Endothelial cell (in vitro differentiated cells): ENCODE data around the gene PODXL. TPM values are rescaled to one million over a fixed set of nuclear protein-coding genes. Genes with fewer than 3 reads are reported as not detected.

ENCODE experiments used
- DNase-seq: peaks from one replicate; pipeline ENCODE4 v3.0.0; 2021; ENCODE audit warnings: low spot score
- H3K27ac Mint-ChIP-seq: one replicate; pipeline ENCODE4 v1.8.0; 2021; ENCODE audit warnings: mixed read lengths, inconsistent platforms; ENCODE audit not compliant: unreplicated experiment
- H3K27me3 Mint-ChIP-seq: one replicate; pipeline ENCODE4 v1.8.0; 2021; ENCODE audit warnings: mild to moderate bottlenecking, moderate library complexity, mixed read lengths, inconsistent platforms; ENCODE audit not compliant: unreplicated experiment
- H3K36me3 Mint-ChIP-seq: one replicate; pipeline ENCODE4 v1.8.0; 2021; ENCODE audit warnings: mild to moderate bottlenecking, low read depth, mixed read lengths, inconsistent platforms; ENCODE audit not compliant: unreplicated experiment
- H3K4me1 Mint-ChIP-seq: one replicate; pipeline ENCODE4 v1.8.0; 2021; ENCODE audit warnings: mild to moderate bottlenecking, mixed read lengths, inconsistent platforms; ENCODE audit not compliant: unreplicated experiment
- H3K4me3 Mint-ChIP-seq: one replicate; pipeline ENCODE4 v1.8.0; 2021; ENCODE audit warnings: mild to moderate bottlenecking, mixed read lengths, inconsistent platforms; ENCODE audit not compliant: unreplicated experiment
- H3K9me3 Mint-ChIP-seq: one replicate; pipeline ENCODE4 v1.8.0; 2021; ENCODE audit warnings: mixed read lengths, inconsistent platforms; ENCODE audit not compliant: unreplicated experiment
- CTCF ChIP-seq: fragments of 200-600 bp; sonication (generic); IDR thresholded peaks from one replicate; pipeline ENCODE4 v1.5.0; 2021; ENCODE audit warnings: antibody characterized with exemption; ENCODE audit not compliant: unreplicated experiment
- total RNA-seq: library from RNA; stranded (reverse); fragmentation: NEBNext Ultra II Directional; extraction: Animal tissue kit (Norgen Biotek cat#: 25700); gene quantifications from one replicate; pipeline ENCODE4 v1.2.1, GENCODE V29; 2021; ENCODE audit not compliant: unreplicated experiment

Gene PODXL
- total RNA-seq, 1 donor from 2014 or later: 302 TPM

- peak overlapping the region; percentile 82 for H3K4me3 Mint-ChIP-seq
Measured at GRCh38 chr7:131504157-131504899, 52.1 kb downstream of the PODXL start.

GRCh38 chr7:131503639-131504038 lies 52.8 kb downstream of the PODXL start:
- Mint-ChIP-seq H3K27ac (peak overlapping the region; percentile 57), H3K9me3 (no peaks in the 10 kb centered on the region), H3K4me1 (peaks cover 74% of the 10 kb centered on the region), H3K4me3 (peak overlapping the region; percentile 37), H3K27me3 (peaks cover 36% of the 10 kb centered on the region), H3K36me3 (peaks cover 61% of the 10 kb centered on the region)
- no peak for TF ChIP-seq CTCF
- DNase-seq: no peak

More at GRCh38 chr7:131504157-131504899, 52.1 kb downstream of the PODXL start:
- no peak for DNase-seq
- peaks cover 35% of the 10 kb centered on the region for H3K27me3 Mint-ChIP-seq
- H3K9me3 Mint-ChIP-seq: no peaks in the 10 kb centered on the region
- peaks cover 74% of the 10 kb centered on the region for H3K4me1 Mint-ChIP-seq
- H3K27ac Mint-ChIP-seq: peak overlapping the region; percentile 91
- peaks cover 59% of the 10 kb centered on the region for H3K36me3 Mint-ChIP-seq
- TF ChIP-seq CTCF: no peak

GRCh38 chr7:131502810-131503508 lies 53.5 kb downstream of the PODXL start:
- H3K4me1 Mint-ChIP-seq: peaks cover 71% of the 10 kb centered on the region
- H3K36me3 Mint-ChIP-seq: peaks cover 62% of the 10 kb centered on the region
- H3K27ac Mint-ChIP-seq: peak overlapping the region; percentile 90
- DNase-seq: no peak
- H3K9me3 Mint-ChIP-seq: no peaks in the 10 kb centered on the region
- TF ChIP-seq CTCF: no peak
- H3K27me3 Mint-ChIP-seq: peaks cover 32% of the 10 kb centered on the region
- H3K4me3 Mint-ChIP-seq: peak overlapping the region; percentile 68

GRCh38 chr7:131501930-131502685 lies 54.3 kb downstream of the PODXL start:
- Mint-ChIP-seq H3K36me3 (peaks cover 62% of the 10 kb centered on the region), H3K27me3 (peaks cover 25% of the 10 kb centered on the region), H3K9me3 (no peaks in the 10 kb centered on the region), H3K4me3 (peak overlapping the region; percentile 68), H3K27ac (peak overlapping the region; percentile 90), H3K4me1 (peaks cover 72% of the 10 kb centered on the region)
- no peak for TF ChIP-seq CTCF
- peak; percentile 46 for DNase-seq
